ENCODE data around the gene DBH.

GRCh38 chr9:133696071-133696472, 59.9 kb downstream of the DBH start:
- TF ChIP-seq CTCF (IDR thresholded peaks at IDR 0.05) (no peak), POLR2A (IDR thresholded peaks at IDR 0.05) (no peak)

Data from esophagus squamous epithelium (tissue), 4 donors.